DOHH2 (cell line): ENCODE data around the gene IRAK3.

Experiments
- H3F3A ChIP-seq: fragments of 200-600 bp; sonication (generic), shearing (Covaris generic); 2 replicates; pipeline ENCODE4 v1.6.0; 2016; ENCODE audit warnings: antibody characterized with exemption, mild to moderate bottlenecking; ENCODE audit not compliant: control insufficient read depth, insufficient read depth
- H3K27ac ChIP-seq: fragments of 200-600 bp; sonication (generic); 2 replicates; pipeline ENCODE4 v1.5.1; 2014; ENCODE audit warnings: low read depth, mild to moderate bottlenecking, low read length, moderate library complexity
- H3K27me3 ChIP-seq: fragments of 200-600 bp; sonication (generic); 2 replicates; pipeline ENCODE4 v1.6.1; 2014; ENCODE audit warnings: mild to moderate bottlenecking, low read length, mixed read lengths; ENCODE audit not compliant: control insufficient read depth
- H3K36me3 ChIP-seq: fragments of 200-600 bp; sonication (generic); 2 replicates; pipeline ENCODE4 v1.6.1; 2014; ENCODE audit warnings: mild to moderate bottlenecking, low read length, moderate library complexity, mixed read lengths; ENCODE audit not compliant: control insufficient read depth
- H3K4me1 ChIP-seq: fragments of 200-600 bp; sonication (generic); 2 replicates; pipeline ENCODE4 v1.6.1; 2014; ENCODE audit warnings: mild to moderate bottlenecking, low read length, mixed read lengths; ENCODE audit not compliant: control insufficient read depth
- H3K4me2 ChIP-seq: fragments of 200-600 bp; sonication (generic); 2 replicates; pipeline ENCODE4 v1.6.0; 2014; ENCODE audit warnings: mild to moderate bottlenecking, low read length, moderate library complexity
- H3K4me3 ChIP-seq: fragments of 200-600 bp; sonication (generic); 2 replicates; pipeline ENCODE4 v1.5.1; 2014; ENCODE audit warnings: mild to moderate bottlenecking, low read length, mixed read lengths
- H3K79me2 ChIP-seq: fragments of 200-600 bp; sonication (generic); 2 replicates; pipeline ENCODE4 v1.6.1; 2014; ENCODE audit warnings: mild to moderate bottlenecking, low read length, mixed read lengths; ENCODE audit not compliant: control insufficient read depth
- H3K9me2 ChIP-seq: fragments of 200-600 bp; sonication (generic); replicated peaks from 2 replicates; pipeline ENCODE4 v1.6.1; 2014; ENCODE audit warnings: mild to moderate bottlenecking, low read length, mixed read lengths; ENCODE audit not compliant: control insufficient read depth
- H3K9me3 ChIP-seq: fragments of 200-600 bp; sonication (generic); 2 replicates; pipeline ENCODE4 v1.6.1; 2014; ENCODE audit warnings: antibody characterized with exemption, low read length, mixed read lengths; ENCODE audit not compliant: control insufficient read depth, insufficient read depth
- H4K20me1 ChIP-seq: fragments of 200-600 bp; sonication (generic); 2 replicates; pipeline ENCODE4 v1.6.0; 2014; ENCODE audit warnings: low read depth, mild to moderate bottlenecking, antibody characterized with exemption, low read length, moderate library complexity; ENCODE audit not compliant: control insufficient read depth, insufficient read depth
- EZH2phosphoT487 ChIP-seq: fragments of 200-600 bp; sonication (generic); IDR thresholded peaks from 2 replicates; pipeline ENCODE4 v1.6.1; 2017; ENCODE audit warnings: borderline replicate concordance, mild to moderate bottlenecking, antibody characterized with exemption, low read length, moderate library complexity, mixed read lengths
- TF ChIP-seq, protein P1 (sequence below): fragments of 200-600 bp; sonication (generic); IDR thresholded peaks from one replicate; pipeline ENCODE4 v1.5.1; 2014; ENCODE audit warnings: antibody characterized with exemption, mild to moderate bottlenecking, low read depth, low read length; ENCODE audit not compliant: poor library complexity, severe bottlenecking

Gene IRAK3

DNA sequence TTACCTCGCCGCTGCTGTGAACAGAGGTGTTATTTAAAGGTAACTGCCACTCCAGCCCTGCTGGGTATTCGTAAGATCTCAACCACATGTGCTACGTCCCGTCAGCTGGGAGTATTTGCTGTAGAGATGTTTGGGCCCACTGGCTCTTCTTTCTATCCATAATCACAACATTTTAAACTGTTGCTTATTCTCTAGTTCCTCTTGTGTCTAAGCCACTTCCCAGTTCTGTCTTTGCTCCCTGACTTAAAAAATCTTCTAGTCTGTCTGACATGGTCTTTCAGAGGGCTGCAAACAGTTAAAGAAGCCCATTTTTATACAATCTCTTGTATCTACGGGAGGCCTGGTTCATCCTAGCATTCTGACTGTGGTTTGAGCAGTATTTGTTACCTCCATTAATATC lies 80.1 kb downstream of the IRAK3 start:
- peak overlapping the region; percentile 49 for H3K27ac ChIP-seq
- peak overlapping the region; percentile 65 for H3K4me2 ChIP-seq
- H3K79me2 ChIP-seq = no peaks in the 10 kb centered on the region
- no peaks in the 10 kb centered on the region for H3K9me3 ChIP-seq
- H3F3A ChIP-seq = 0 out of 2 replicates have a peak, but pooled peaks cover 3% of the 10 kb centered on the region
- H4K20me1 ChIP-seq = no peaks in the 10 kb centered on the region
- no peaks in the 10 kb centered on the region for H3K9me2 ChIP-seq
- no peaks in the 10 kb centered on the region for H3K27me3 ChIP-seq
- peaks cover 31% of the 10 kb centered on the region for H3K4me1 ChIP-seq
- TF ChIP-seq, protein P1, sequence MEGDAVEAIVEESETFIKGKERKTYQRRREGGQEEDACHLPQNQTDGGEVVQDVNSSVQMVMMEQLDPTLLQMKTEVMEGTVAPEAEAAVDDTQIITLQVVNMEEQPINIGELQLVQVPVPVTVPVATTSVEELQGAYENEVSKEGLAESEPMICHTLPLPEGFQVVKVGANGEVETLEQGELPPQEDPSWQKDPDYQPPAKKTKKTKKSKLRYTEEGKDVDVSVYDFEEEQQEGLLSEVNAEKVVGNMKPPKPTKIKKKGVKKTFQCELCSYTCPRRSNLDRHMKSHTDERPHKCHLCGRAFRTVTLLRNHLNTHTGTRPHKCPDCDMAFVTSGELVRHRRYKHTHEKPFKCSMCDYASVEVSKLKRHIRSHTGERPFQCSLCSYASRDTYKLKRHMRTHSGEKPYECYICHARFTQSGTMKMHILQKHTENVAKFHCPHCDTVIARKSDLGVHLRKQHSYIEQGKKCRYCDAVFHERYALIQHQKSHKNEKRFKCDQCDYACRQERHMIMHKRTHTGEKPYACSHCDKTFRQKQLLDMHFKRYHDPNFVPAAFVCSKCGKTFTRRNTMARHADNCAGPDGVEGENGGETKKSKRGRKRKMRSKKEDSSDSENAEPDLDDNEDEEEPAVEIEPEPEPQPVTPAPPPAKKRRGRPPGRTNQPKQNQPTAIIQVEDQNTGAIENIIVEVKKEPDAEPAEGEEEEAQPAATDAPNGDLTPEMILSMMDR = no peak
- TF ChIP-seq EZH2phosphoT487 = no peak
- H3K4me3 ChIP-seq = peak overlapping the region; percentile 49
- H3K36me3 ChIP-seq = no peaks in the 10 kb centered on the region

DNA sequence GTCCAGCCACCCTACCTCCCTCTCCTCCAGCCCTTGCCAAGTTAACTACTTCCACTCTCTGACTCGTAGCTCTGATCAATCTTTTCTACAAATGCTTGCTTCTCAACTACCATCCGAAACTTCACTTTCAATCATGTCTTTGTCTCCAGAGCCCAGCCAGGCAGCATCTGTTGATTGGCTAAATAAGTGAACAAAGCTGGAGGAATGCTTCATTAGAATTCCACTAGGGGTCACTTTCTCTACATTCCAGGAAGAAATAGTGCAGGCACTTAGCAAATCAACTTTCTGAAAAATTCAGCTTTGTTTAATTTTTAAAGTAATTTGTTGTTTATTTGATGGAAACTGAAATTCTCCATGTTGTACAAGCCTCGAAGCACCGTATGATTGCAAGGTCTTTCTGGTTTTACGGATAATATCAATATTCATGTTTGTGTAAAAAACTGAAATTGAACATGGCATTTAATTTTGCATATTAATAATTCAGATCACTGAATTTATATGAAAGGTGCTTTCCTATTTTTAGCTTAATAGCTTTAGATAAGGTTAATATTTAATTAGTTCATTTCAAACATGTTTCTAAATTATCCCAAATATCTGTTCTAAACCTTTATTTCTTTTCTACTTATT lies 80.9 kb downstream of the IRAK3 start:
- peaks cover 31% of the 10 kb centered on the region for H3K4me1 ChIP-seq
- TF ChIP-seq EZH2phosphoT487 = no peak
- TF ChIP-seq, protein P1 = peak; percentile 72
- H3K9me3 ChIP-seq = no peaks in the 10 kb centered on the region
- H3K4me3 ChIP-seq = no peak overlapping the region; the same call in 1 of the 2 replicates
- H4K20me1 ChIP-seq = no peaks in the 10 kb centered on the region
- H3K27me3 ChIP-seq = no peaks in the 10 kb centered on the region
- H3K79me2 ChIP-seq = no peaks in the 10 kb centered on the region
- no peak overlapping the region for H3K27ac ChIP-seq
- no peaks in the 10 kb centered on the region for H3K9me2 ChIP-seq
- no peaks in the 10 kb centered on the region for H3K36me3 ChIP-seq
- peak overlapping the region; percentile 65 for H3K4me2 ChIP-seq
- 0 out of 2 replicates have a peak, but pooled peaks cover 3% of the 10 kb centered on the region for H3F3A ChIP-seq

DNA sequence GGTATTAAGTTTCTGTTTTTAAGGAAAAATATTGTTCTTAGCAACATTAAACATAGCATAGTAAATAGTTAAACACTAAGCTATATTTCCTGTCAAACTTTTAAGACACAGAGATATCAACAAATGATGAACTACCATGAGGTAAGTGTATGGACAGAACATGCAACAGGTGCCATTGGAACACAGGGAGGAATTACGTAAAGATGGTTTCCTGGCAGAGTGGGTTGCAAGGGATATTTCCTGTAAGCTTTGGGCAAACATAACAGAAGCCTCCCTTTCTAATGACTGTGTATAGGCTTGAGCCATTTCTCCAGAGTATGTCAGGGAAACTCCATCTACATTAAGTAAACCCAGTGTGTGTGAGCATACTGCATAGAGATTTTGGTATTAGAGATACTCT lies 81.6 kb downstream of the IRAK3 start:
- Histone ChIP-seq H3K36me3 (no peaks in the 10 kb centered on the region), H3K9me2 (no peaks in the 10 kb centered on the region), H3K4me3 (no peak overlapping the region), H3K9me3 (no peaks in the 10 kb centered on the region), H3K27ac (no peak overlapping the region), H3F3A (0 out of 2 replicates have a peak, but pooled peaks cover 3% of the 10 kb centered on the region), H4K20me1 (no peaks in the 10 kb centered on the region), H3K27me3 (no peaks in the 10 kb centered on the region), H3K79me2 (no peaks in the 10 kb centered on the region), H3K4me2 (no peak overlapping the region), H3K4me1 (peaks cover 31% of the 10 kb centered on the region)
- TF ChIP-seq, protein P1 = no peak
- TF ChIP-seq EZH2phosphoT487 = no peak
